Anterior cingulate cortex (tissue), 58 donors: Measurements from ENCODE around the gene HCST.

ENCODE experiments used
- DNase-seq, 58 donors: peaks; one replicate each; lab custom pipeline; 2025; lab: John Stamatoyannopoulos, UW

The HCST gene, protein sequence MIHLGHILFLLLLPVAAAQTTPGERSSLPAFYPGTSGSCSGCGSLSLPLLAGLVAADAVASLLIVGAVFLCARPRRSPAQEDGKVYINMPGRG

DNA sequence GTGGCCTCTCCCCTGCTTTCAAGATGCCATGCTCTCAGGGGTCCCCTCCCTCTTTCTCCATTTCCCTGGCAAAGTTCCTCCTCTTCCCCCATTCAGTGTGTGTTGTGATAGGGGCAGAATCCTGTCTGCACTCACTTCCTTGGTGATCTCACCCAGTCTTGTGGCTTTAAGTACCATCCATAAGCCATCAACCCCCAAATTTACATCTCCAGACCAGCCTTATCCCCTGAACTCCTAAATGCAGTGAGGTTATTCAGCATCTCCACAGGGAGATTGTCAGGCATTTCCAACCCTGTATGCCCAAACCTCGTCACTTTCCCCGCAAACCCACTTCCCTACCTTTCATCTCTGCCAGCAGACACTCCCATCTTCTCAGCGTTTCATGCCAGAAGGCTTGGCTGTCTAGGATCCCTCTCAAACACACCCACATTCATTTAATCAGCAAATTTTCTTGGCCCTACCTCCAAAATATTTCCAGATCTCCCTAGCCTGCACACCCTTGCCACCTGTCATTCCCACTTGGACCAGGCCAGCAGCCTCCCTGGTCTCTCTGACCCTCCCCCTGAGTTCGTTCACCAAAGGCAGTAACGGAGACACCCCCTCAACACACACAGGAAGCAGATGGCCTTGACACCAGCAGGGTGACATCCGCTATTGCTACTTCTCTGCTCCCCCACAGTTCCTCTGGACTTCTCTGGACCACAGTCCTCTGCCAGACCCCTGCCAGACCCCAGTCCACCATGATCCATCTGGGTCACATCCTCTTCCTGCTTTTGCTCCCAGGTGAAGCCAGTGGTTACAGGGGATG lies at the start of gene HCST:
TSS of gene HCST (plus strand) at position 676 of the 808 bp plus-strand sequence. CDS start at position 741, 65 bp downstream.
- peak in 4 of 58 donors; percentile 9 to 43 (median 10) for DNase-seq

DNA sequence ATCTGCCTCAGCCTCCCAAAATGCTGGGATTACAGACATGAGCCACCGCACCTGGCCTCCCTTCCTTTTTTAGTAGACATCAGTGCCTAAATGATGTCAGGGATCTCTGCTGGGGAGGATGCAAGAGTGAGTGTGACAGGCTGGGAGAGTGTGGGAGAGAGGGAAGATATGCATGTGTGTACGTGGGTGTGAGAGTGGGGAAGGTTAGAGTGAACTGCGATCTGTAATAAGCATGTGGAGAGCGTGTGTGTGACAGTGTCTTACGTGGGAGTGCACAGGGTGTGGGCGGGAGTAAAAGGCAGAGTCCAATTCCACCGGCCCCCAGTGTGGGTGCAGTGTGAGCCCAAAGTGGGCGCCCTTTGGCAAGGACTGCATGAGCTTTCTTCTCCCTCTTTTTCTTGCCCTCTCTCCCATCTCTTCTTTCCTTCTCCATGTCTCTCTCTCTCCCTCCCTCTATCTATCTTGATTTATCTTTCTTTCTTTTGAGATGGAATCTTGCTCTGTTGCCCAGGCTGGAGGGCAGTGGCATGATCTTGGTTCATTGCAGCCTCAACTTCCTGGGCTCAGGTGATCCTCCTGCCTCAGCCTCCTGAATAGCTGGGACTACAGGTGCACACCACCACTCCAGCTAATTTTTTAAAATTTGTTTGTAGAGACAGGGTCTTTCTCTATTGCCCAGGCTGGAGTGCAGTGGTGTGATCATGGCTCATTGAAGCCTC lies 49.1 kb upstream of the HCST start:
- DNase-seq = peak in 4 of 58 donors; percentile 21 to 32 (median 26)

DNA sequence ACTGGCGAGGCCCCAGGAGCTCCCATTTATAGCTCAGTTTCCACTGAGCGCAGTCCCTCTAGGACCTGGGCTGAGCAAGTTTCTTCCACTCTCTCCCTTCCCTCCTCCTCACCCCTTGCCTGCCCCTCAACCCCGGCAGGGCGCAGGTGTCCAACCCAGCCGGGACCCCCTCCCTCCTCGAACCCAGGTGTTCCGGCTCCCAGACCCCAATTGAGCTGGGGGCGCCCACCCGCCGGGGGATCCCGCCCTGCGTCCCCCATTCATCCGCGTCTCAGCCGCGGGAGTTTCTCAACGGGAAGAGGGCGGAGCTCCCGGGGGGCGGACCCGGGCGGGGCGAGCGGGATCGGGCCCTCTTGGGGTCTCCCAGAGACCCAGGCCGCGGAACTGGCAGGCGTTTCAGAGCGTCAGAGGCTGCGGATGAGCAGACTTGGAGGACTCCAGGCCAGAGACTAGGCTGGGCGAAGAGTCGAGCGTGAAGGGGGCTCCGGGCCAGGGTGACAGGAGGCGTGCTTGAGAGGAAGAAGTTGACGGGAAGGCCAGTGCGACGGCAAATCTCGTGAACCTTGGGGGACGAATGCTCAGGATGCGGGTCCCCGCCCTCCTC lies 45.7 kb upstream of the HCST start, which contains the start of gene KIRREL2:
TSS of gene KIRREL2 (plus strand) at position 366 of the 604 bp plus-strand sequence. CDS start at position 575, 209 bp downstream.
- peak in 4 of 58 donors; percentile 10 to 27 (median 18) for DNase-seq

DNA sequence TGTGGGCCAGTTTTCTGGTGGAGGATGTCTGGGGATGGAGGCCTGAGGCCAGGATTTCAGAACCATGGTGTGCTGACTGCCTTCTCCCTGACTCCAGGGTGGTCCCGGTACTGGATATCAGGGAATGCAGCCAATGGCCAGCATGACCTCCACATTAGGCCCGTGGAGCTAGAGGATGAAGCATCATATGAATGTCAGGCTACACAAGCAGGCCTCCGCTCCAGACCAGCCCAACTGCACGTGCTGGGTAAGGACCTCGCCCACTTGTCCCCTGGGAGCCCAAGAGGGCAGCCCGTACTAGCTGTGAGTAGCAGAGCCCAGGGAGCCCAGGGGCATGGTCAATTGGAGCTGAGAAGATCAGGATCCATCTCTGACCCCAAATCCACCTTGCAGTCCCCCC lies 44.0 kb upstream of the HCST start:
- no peak for DNase-seq

DNA sequence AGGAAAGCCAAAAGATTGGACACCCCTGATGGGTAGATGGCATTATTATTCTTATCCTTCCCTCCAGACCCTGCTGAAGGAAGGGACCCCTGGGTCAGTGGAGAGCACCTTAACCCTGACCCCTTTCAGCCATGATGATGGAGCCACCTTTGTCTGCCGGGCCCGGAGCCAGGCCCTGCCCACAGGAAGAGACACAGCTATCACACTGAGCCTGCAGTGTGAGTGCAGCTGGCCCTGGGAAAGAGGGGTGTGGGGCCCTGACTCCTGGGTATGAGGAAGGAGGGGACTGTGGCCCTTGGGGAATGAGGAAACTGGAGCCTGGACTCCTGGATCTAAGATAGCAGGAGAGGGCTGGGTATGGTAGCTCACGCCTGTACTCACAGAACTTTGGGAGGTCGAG lies 42.9 kb upstream of the HCST start:
- no peak for DNase-seq

DNA sequence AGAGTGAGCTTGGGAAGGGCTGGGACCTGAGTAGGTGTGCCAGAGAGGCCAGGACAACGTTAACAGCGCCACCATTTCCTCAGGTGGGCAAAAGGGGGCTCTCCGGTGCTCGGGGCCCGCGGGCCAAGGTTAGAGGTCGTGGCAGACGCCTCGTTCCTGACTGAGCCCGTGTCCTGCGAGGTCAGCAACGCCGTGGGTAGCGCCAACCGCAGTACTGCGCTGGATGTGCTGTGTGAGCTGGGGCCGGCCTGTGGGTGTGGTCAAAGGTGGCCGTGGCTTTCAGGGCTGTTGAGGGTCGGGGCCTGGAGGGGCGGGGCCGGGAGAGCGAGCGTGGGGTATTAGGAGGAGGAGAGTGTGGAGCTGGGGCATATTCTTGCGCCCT lies 41.9 kb upstream of the HCST start:
- DNase-seq = no peak

DNA sequence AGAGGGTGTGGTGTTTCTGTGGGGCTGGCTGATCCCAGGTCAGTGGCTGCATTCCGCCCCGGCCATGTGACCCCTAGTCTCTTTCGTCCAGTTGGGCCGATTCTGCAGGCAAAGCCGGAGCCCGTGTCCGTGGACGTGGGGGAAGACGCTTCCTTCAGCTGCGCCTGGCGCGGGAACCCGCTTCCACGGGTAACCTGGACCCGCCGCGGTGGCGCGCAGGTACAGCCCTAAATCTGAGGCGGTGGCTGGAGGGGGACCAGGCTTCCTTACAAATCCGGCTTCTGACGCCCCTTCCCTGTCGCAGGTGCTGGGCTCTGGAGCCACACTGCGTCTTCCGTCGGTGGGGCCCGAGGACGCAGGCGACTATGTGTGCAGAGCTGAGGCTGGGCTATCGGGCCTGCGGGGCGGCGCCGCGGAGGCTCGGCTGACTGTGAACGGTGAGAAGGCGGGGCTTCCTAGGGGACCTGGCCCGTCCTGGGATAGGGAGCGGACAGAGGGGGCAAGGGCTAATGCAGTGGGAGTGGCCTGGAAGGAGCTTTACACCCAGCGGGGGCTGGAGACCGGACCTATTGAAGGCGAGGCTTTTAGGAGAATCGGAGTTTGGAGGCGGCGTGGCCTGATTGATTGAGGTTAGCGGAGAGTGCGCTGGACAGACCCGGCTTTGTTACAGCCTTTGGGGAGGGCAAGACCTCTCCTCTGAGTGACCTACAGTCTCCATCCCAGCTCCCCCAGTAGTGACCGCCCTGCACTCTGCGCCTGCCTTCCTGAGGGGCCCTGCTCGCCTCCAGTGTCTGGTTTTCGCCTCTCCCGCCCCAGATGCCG lies 41.3 kb upstream of the HCST start:
- no peak for DNase-seq

DNA sequence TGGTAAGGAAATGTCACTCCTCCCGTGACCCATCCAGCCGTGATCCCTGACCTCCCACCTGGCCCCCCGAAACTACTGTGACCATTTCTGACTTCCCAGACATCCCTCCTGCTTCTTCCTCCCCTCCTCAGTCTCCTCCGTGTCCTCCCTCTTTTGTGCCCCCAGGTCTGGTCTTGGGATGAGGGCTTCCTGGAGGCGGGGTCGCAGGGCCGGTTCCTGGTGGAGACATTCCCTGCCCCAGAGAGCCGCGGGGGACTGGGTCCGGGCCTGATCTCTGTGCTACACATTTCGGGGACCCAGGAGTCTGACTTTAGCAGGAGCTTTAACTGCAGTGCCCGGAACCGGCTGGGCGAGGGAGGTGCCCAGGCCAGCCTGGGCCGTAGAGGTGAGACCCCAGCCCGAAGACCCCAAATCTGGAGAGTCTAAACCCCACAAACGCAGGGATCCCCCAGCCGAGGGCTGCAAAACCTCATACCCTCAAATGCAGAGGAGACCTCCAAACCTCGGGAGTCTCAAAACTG lies 40.6 kb upstream of the HCST start:
- no peak for DNase-seq

DNA sequence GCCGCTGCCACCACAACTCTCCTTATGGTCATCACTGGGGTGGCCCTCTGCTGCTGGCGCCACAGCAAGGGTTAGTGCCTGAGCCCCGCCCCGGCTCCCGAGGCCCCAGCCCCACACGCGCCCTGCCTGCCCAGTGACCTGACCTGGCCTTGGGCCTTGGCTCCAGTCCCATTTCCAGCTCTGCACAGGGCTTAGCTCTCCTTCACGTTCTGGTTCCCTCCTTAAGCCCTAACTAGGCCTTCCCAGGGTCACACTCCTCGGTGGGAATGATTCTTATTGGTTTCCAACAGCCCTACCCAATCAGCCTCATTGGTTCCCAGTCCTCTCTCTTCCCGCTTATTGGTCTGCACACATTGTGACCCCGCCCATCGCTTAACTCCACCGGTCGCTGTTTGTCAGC lies 39.8 kb upstream of the HCST start:
- no peak for DNase-seq

DNA sequence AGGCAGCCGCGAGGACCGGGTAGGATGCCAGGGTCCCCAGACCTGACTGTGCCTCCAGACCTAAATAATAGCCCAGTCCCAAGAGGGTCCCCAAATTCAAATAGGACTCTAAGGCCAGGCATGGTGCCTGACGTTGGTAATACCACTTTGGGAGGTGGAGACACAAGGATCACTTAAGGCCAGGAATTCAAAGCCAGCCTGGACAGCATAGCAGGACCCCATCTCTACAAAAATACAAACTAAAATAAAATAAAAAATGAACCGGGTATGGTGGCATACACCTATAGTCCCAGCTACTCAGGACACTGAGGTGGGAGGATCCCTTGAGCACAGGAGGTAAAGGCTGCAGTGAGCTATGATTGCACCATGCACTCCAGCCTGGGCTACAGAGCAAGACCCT lies 39.3 kb upstream of the HCST start:
- DNase-seq = no peak

DNA sequence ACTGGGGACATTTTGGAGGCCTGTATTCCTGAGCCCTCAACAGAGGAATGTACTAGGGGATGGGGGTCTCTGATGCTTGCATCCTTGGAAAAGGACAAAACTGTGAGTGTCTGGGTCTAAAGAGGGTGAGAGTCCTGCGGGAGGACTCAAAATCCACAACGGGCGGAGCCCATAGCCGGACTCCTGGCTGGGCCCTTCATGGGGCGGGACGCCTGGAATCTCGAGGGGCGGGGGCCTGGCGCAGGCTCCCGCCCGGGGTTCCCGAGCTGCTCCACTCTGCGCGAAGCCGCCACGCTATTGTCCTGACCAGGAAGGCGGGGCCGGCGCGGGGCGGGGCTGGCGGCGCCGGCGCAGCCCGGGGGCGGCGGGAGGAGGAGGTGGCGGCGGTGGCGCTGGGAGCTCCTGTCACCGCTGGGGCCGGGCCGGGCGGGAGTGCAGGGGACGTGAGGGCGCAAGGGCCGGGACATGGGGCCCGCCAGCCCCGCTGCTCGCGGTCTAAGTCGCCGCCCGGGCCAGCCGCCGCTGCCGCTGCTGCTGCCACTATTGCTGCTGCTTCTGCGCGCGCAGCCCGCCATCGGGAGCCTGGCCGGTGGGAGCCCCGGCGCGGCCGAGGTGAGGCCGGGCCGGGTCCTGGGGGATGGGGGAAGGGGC lies 34.0 kb upstream of the HCST start, which contains the start of gene APLP1:
TSS of gene APLP1 (plus strand) at position 403 of the 651 bp plus-strand sequence. CDS start at position 466, 63 bp downstream.
- peak in 57 of 58 donors; percentile 12 to 94 (median 84) for DNase-seq

DNA sequence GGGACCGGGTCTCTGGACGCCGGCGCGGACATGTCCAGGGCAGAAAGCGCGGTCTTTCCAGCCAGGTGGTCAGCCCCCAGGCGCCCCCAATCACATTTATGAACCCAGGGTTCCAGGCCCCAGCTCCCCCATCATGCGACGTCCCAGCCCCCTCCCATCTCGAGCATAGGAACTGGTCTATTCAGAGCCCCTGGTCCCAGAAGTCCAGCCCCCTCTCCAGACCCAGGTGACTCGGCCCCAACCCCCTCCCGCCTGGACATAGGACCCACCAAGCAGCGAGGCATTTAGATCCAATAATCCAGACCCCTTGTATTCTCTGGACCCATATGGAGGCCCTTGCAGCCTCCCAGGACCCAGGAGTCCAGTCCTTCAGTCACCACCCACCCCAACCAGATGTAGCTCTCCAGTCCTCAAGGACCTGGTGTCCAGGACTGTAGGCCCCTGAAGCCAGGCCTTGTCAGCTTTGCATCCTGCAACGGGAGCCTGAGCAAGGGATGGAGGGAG lies 33.5 kb upstream of the HCST start:
- peak in 2 of 58 donors; percentile 41 to 45 for DNase-seq

DNA sequence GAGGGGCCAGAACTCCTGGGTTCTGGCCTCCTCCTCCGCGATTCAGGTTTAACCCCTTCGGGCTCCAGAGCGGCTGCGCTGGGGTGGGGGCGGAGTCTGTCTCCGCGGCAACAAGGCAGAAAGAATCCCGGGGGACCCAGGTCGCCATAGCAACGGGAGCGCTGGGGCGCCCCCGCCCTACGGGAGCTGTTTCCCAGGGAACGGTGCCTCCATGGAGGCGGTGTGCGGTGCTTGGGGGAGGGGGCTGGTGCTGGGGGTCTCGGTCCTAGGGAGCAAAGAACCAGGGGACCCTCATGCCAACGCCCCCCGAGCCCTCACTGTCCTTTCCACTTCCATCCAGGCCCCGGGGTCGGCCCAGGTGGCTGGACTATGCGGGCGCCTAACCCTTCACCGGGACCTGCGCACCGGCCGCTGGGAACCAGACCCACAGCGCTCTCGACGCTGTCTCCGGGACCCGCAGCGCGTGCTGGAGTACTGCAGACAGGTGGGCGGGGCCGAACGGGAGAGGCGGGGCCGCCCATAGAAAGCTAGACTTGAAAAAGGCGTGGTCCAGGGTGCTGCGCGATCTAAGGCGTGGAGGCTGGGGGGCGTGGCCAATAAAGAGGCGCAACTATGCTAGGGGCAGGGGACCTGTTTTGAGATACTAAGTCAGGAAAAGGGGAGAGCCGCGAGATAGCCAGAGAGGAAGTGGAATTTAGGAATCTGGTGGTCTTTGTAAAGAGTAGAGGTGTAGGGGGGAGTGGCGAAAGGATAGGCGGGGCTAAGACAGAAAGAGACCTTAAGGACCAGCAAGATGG lies 32.8 kb upstream of the HCST start:
- DNase-seq = peak in 56 of 58 donors; percentile 26 to 92 (median 79)

DNA sequence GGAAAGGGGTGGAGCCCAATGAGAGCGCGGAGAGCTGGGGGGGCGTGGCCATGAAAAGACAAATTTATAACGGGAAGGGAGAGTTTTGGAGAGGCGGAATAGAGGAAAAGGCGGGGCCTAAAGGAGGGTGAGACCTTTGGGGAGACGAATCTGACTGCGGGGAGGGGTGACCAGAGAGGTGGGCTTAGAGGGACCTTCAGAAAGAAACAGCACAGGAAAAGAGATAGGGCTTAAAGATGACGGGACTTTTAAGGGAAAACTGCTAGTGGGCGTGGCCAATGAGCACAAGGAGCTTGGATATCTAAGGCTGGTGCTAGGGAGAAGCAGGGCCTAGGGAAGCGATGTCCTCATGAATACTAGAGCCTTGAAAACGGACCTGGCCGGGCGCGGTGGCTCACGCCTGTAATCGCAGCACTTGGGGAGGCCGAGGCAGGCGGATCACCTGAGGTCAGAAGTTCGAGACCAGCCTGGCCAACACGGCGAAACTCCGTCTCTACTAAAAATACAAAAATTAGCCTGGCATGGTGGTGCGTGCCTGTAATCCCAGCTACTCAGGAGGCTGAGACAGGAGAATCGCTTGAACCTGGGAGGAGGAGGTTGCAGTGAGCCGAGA lies 32.1 kb upstream of the HCST start:
- peak in 8 of 58 donors; percentile 32 to 68 (median 48) for DNase-seq

DNA sequence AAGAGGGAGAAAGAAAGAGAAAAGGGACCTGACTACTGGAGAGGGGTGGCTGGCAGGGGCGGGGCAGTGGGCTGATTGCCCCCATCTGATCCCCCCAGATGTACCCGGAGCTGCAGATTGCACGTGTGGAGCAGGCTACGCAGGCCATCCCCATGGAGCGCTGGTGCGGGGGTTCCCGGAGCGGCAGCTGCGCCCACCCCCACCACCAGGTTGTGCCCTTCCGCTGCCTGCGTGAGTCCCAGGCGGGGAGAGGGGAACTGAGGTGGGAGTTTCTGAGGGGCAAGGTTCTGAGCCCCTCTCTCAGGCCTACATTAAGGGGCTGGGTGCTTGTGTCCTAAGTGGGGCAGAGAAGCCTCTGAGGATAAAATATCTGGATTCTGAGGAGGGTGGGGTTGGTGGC lies 31.5 kb upstream of the HCST start:
- no peak for DNase-seq

DNA sequence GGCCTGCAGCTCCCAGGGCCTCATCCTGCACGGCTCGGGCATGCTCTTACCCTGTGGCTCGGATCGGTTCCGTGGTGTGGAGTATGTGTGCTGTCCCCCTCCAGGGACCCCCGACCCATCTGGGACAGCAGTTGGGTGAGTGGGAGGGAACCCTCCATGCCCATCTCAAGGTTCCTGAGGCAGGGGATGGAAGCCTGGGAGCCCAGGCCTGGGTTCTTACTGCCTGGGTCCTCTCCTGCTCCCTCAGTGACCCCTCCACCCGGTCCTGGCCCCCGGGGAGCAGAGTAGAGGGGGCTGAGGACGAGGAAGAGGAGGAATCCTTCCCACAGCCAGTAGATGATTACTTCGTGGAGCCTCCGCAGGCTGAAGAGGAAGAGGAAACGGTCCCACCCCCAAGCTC lies 30.7 kb upstream of the HCST start:
- DNase-seq = no peak

DNA sequence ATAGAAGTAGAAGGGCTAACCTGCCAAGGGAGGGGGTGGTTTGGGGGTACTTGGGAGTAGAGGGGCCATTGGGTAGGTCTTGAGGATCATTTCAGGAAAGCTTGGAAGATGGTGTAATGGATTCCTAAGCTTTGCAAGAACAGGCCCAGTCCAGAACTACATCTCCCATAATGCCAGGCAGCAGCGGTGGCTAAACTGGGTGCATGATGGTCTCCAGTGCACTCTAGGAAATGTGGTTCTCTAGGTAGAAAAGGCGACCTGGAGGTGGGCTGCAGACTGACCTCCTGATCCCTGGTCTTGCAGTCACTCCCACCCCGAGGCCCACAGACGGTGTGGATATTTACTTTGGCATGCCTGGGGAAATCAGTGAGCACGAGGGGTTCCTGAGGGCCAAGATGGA lies 30.1 kb upstream of the HCST start:
- no peak for DNase-seq
